GM10266 (cell line): Measurements from ENCODE around the gene NXPH3.

ENCODE experiments used
- DNase-seq: peaks from one replicate; pipeline ENCODE4 v3.0.0; 2012; ENCODE audit errors: extremely low spot score
- TF ChIP-seq, protein P1 (sequence below): IDR thresholded peaks from 2 replicates; pipeline ENCODE4 v1.5.1; 2012; ENCODE audit warnings: mild to moderate bottlenecking, low read depth; ENCODE audit not compliant: control insufficient read depth, insufficient read depth; ENCODE audit errors: missing control alignments

NXPH3 gene

DNA sequence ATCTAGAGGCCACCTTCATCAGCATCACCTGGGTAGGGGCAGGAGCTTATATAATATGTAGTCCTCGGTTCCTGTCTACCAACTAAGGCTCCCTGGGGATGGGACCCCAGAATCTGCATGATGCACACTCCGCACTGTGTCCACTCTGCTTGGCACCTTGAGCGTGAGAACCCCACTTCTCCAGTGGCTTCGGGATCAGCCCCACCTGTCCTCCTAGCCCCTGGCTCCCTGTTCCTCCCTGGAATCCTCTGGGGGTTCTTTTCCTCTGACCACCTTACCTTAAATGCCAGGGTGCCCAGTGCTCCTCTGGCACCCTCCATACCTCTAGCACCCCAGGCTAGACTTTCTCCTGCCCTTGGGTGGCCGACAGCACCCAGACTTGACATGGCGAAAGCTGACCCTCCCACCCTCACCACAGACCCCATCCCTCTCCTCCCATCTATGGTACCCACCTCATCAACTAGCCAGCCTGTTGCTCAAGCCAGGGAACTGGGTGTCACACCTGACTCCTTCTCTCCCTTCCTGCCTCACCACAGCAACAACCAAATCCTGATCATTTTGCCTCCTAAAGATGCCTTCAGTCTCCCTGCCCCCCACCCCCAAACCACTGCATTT lies 2.8 kb upstream of the NXPH3 start:
- TF ChIP-seq, protein P1, sequence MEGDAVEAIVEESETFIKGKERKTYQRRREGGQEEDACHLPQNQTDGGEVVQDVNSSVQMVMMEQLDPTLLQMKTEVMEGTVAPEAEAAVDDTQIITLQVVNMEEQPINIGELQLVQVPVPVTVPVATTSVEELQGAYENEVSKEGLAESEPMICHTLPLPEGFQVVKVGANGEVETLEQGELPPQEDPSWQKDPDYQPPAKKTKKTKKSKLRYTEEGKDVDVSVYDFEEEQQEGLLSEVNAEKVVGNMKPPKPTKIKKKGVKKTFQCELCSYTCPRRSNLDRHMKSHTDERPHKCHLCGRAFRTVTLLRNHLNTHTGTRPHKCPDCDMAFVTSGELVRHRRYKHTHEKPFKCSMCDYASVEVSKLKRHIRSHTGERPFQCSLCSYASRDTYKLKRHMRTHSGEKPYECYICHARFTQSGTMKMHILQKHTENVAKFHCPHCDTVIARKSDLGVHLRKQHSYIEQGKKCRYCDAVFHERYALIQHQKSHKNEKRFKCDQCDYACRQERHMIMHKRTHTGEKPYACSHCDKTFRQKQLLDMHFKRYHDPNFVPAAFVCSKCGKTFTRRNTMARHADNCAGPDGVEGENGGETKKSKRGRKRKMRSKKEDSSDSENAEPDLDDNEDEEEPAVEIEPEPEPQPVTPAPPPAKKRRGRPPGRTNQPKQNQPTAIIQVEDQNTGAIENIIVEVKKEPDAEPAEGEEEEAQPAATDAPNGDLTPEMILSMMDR: no peak

DNA sequence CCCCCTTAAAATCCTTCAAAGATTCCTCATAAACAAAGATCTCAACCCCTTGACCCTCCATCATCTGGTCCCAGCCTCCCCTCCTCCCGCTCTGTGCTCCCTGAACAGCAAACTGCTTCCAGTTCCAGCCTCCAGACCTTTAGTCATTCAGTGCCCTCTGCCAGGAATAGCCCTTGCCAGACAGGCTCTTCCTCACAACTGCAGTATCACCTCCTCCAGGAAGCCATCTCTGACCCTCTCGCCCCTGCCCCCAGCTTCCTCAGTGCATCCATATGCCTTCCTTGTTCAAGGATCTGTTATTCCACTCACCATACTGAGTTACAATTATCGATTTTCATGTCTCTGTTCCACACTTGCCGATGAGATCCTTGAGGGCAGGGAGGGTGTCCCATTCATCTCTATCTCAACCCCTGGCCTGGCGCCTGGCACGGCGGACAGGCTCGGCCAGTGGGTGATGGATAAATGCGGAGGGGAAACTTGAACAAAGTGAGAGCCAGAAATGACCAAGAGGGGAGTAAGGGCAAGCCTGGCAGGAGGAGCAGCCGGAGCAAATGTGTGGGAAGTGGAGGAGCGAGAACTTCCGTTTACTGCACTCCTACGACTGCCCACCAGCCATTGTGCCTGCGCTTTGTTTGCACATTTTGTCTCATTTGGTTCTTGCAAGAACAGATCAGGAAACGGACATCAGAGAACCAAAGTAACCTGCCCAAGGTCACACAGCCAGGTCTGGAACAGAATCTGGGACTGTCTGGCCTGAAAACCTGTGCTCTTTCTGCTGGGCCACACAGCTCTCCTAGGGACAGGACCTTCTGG lies 2.0 kb upstream of the NXPH3 start:
- TF ChIP-seq, protein P1: no peak
- DNase-seq: no peak

More for the DNA sequence above, 2.8 kb upstream of the NXPH3 start:
- no peak for DNase-seq

DNA sequence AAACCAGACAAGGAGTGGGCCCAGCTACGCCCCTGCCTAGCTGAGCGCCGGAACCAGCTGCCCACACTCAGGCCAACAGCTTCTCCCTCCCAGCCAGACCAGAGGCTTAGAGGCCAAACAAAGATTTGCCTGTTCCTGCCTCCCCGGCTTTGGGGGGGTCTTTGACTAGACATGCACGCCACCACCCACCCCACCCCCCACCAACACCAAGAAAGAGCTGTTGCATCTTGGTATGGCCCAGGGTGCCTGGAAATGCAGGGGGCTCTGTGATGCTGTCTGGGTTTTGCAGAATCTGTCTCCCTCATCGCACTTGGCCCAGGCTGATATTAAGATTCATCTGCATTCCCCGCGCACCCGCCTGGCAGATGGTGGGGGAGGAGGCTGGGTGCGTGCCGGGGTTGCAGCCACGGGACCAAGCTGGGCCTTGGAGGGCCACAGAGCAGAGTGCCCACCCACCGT lies 1.3 kb upstream of the NXPH3 start:
- TF ChIP-seq, protein P1: no peak
- DNase-seq: no peak

DNA sequence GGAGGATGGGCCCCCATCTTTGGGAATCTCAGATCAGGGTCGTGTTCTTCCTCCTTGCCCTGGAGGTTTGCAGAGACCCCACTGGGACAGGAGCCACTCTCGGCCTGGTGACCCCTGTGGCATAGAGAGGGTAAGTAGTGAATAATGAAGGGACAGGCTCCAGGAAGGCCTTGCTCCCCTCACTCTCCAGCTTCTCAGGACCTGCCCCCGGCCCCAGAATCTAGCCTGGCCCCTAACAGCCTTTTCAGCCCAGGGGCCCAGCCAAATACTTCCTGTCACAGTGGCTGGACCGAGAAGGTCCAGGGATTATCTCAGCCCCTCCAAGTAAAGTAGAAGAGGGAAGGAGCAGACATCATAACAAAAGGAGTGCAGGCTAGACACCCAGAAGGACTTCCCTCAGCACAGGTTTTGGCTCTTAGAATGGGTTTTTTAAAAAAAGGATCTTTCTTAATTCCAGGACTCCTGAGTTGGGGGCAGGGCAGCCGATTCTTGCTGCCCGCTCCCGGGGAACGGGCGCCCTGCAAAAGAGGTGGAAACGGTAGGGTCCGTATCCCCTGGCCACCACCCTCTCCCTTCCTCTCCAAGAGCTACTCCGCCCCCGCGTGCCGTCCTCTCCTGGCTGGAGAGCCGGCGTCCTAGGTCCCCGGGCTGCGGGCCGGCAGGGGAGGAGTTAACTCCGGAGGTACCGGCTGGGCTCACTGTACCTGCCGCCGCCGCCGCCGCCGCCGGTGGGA lies 559 bp upstream of the NXPH3 start:
- DNase-seq: no peak
- TF ChIP-seq, protein P1: no peak

DNA sequence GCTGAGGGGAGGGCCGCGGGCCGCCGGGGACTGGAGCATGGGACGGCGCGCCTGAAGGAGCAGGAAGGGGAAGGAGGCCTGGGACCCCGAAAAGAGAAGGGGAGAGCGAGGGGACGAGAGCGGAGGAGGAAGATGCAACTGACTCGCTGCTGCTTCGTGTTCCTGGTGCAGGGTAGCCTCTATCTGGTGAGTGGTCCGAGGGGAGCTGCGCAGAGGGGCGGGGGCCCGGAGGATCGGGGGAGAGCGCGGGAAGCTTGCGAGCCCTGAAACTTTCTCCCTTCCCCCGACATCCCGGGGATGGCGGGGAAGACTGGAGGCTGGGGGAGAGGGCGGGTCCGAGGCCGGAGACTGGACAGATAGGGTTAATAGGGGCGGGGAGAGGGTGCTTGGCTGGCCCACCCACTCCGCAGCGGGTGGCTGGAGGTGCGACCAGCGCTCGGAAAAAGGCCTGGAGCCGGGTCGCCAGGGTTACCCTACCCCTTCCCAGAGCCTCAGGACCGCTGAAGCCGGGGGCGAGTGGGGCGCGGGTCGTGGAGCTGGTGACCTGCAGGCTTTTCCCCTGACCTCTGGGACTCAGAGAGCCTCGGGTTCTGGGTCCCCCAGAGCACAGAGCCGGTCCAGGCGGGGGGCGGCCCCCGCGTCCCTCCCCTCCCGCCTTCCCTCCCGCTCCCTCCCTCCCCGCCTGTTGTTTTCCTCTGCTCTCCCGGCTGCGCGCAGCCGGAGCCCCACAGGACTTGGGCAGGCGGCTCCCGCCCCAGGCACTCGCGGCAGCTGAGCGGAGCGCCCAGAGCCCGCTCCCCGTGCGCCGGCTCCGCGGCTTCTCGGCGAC lies 631 bp downstream of the NXPH3 start:
- TF ChIP-seq, protein P1: no peak
- DNase-seq: peak; percentile 58

DNA sequence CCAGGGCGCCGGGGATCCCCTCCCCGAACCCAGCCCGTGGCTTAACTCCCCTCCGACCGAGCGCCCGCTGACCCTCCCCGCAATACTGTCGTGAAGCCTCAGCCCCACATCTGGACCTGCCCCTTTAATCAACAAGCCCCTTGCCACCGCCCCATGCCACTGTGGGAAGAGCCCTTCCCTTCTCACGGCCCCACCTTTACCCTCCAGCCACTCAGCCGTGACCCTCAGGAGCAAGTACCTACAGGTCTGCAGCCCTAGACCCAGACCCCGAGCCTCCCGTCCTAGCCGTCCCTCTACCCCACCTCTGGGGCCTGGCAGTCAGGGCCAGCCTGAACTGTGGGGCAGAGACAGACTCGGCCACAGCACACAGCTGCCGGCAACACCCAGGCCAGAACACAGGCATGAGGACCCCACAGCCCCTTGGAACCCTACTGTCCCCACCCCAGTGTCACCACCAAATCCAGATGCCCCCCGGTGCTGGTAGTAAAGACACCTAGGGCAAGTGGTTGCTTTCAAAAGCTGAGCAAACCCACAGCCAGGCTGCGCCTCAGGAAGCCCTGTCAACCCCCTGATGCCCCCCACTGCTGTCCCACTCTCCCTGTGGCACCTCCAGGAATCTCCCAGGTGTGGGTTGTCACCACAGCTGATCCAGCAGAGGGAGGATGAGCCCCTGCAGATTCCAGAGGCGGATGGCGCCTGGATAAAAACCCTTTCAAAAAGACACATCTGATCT lies 1.4 kb downstream of the NXPH3 start:
- no peak for DNase-seq
- TF ChIP-seq, protein P1: no peak
